Activated CD8-positive, alpha-beta memory T cell treated with anti-CD3 and anti-CD28 coated beads for 4 hours (primary cell): ENCODE measurements around the gene CTNND2.
"Not testable (repeated sequence)": the region's sequence is repeated elsewhere in the genome, so short reads cannot be mapped to it uniquely, and the experiment has no call there.

Experiments
- DNase-seq, 2 donors: peaks; one replicate each; pipeline ENCODE4 v3.0.0-alpha.2; 2020; ENCODE audit warnings: low read depth in 2 of 2

The CTNND2 gene

GRCh38 chr5:11679676-11680075, 224.6 kb downstream of the CTNND2 start:
- no peak for DNase-seq

GRCh38 chr5:11675184-11675583, 229.1 kb downstream of the CTNND2 start:
- DNase-seq, result no peak

- no peak for DNase-seq
Measured at GRCh38 chr5:11672385-11673085, 231.7 kb downstream of the CTNND2 start.

GRCh38 chr5:11658376-11658775, 245.9 kb downstream of the CTNND2 start:
- no peak for DNase-seq

- DNase-seq, result no peak
Measured at GRCh38 chr5:11656916-11657315, 247.3 kb downstream of the CTNND2 start.

GRCh38 chr5:11655681-11656080, 248.6 kb downstream of the CTNND2 start:
- DNase-seq, result no peak

GRCh38 chr5:11650936-11651335, 253.3 kb downstream of the CTNND2 start:
- no peak for DNase-seq

GRCh38 chr5:11646141-11646540, 258.1 kb downstream of the CTNND2 start:
- DNase-seq, result no peak

GRCh38 chr5:11642438-11642837, 261.8 kb downstream of the CTNND2 start:
- no peak for DNase-seq

- DNase-seq, result no peak
Measured at GRCh38 chr5:11640158-11640873, 263.9 kb downstream of the CTNND2 start.

- DNase-seq, result no peak
Measured at GRCh38 chr5:11622785-11623184, 281.5 kb downstream of the CTNND2 start.

- DNase-seq, result no peak
Measured at GRCh38 chr5:11620172-11620571, 284.1 kb downstream of the CTNND2 start.

- DNase-seq, result no peak
Measured at GRCh38 chr5:11619339-11620024, 284.8 kb downstream of the CTNND2 start.

GRCh38 chr5:11617080-11617479, 287.2 kb downstream of the CTNND2 start:
- DNase-seq, result no peak

- DNase-seq, result not testable (repeated sequence)
Measured at GRCh38 chr5:11616624-11617023, 287.6 kb downstream of the CTNND2 start.

GRCh38 chr5:11611011-11611410, 293.2 kb downstream of the CTNND2 start:
- no peak for DNase-seq

- no peak for DNase-seq
Measured at GRCh38 chr5:11609570-11610303, 294.5 kb downstream of the CTNND2 start.

- no peak for DNase-seq
Measured at GRCh38 chr5:11608530-11608929, 295.7 kb downstream of the CTNND2 start.

- no peak for DNase-seq
Measured at GRCh38 chr5:11607944-11608483, 296.2 kb downstream of the CTNND2 start.

GRCh38 chr5:11602298-11602697, 301.9 kb downstream of the CTNND2 start:
- no peak for DNase-seq

GRCh38 chr5:11599499-11599898, 304.7 kb downstream of the CTNND2 start:
- DNase-seq, result no peak

- no peak for DNase-seq
Measured at GRCh38 chr5:11596657-11597071, 307.6 kb downstream of the CTNND2 start.
